OCI-LY3 (cell line): ENCODE measurements around the gene ANKDD1A.

Experiments used
- EZH2phosphoT487 ChIP-seq: fragments of 200-600 bp; shearing (Covaris generic); IDR thresholded peaks from 2 replicates; pipeline ENCODE4 v1.6.1; 2018; ENCODE audit warnings: antibody characterized with exemption, mixed run types, low read depth
- TF ChIP-seq, protein P1 (sequence below): fragments of 200-600, 300-600 bp; sonication (generic); IDR thresholded peaks from 2 replicates; pipeline ENCODE4 v1.5.1; 2014; ENCODE audit warnings: antibody characterized with exemption, low read length, low read depth

GRCh38 chr15:64915518-64916227 is 4.0 kb downstream of the ANKDD1A start:
- TF ChIP-seq, protein P1, sequence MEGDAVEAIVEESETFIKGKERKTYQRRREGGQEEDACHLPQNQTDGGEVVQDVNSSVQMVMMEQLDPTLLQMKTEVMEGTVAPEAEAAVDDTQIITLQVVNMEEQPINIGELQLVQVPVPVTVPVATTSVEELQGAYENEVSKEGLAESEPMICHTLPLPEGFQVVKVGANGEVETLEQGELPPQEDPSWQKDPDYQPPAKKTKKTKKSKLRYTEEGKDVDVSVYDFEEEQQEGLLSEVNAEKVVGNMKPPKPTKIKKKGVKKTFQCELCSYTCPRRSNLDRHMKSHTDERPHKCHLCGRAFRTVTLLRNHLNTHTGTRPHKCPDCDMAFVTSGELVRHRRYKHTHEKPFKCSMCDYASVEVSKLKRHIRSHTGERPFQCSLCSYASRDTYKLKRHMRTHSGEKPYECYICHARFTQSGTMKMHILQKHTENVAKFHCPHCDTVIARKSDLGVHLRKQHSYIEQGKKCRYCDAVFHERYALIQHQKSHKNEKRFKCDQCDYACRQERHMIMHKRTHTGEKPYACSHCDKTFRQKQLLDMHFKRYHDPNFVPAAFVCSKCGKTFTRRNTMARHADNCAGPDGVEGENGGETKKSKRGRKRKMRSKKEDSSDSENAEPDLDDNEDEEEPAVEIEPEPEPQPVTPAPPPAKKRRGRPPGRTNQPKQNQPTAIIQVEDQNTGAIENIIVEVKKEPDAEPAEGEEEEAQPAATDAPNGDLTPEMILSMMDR, result no peak
- TF ChIP-seq EZH2phosphoT487, result no peak
